ENCODE measurements around the gene TRAF6.

DNA sequence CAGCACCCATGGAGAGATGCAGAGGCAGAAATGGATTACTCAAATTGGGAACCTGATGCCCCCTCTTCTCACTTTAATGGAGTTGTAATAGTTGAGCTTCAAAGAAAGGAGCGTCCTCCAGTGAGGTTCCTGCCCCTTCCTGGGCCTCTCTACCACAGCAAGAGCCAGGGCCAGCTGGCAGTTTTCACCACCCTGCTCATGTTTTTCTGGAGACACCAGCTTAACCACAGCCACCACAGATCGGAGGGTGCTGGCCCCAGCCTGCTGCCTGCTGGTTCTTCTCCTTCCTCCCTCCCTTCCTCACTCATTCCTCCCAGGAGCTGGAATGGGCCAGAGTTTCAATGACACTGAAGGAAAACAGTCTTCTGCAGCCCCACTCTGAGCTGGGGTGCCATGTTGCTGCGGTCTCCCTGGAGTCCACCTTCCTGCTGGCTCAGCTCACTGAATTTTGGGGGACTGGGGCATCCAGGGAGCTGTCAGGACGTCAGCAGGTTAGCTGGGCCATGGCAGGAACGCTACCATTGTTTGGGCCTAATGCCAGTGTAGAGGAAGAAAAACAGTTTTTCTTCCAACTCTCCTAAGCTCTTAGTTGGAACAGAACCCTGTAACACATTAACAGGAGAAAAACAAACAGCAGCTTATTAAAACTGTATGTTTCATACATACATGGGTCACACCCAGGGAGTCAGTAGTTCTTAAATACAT, 57.7 kb downstream of the TRAF6 start:
- TF ChIP-seq, protein P1, sequence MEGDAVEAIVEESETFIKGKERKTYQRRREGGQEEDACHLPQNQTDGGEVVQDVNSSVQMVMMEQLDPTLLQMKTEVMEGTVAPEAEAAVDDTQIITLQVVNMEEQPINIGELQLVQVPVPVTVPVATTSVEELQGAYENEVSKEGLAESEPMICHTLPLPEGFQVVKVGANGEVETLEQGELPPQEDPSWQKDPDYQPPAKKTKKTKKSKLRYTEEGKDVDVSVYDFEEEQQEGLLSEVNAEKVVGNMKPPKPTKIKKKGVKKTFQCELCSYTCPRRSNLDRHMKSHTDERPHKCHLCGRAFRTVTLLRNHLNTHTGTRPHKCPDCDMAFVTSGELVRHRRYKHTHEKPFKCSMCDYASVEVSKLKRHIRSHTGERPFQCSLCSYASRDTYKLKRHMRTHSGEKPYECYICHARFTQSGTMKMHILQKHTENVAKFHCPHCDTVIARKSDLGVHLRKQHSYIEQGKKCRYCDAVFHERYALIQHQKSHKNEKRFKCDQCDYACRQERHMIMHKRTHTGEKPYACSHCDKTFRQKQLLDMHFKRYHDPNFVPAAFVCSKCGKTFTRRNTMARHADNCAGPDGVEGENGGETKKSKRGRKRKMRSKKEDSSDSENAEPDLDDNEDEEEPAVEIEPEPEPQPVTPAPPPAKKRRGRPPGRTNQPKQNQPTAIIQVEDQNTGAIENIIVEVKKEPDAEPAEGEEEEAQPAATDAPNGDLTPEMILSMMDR (conservative IDR thresholded peaks at IDR 0.05), result no peak
- no peak for TF ChIP-seq ZFX (IDR thresholded peaks at IDR 0.05)
